Measurements from ENCODE around the gene NEDD4.
"Not testable (repeated sequence)": the region's sequence is repeated elsewhere in the genome, so short reads cannot be mapped to it uniquely, and the experiment has no call there.

The NEDD4 gene

DNA sequence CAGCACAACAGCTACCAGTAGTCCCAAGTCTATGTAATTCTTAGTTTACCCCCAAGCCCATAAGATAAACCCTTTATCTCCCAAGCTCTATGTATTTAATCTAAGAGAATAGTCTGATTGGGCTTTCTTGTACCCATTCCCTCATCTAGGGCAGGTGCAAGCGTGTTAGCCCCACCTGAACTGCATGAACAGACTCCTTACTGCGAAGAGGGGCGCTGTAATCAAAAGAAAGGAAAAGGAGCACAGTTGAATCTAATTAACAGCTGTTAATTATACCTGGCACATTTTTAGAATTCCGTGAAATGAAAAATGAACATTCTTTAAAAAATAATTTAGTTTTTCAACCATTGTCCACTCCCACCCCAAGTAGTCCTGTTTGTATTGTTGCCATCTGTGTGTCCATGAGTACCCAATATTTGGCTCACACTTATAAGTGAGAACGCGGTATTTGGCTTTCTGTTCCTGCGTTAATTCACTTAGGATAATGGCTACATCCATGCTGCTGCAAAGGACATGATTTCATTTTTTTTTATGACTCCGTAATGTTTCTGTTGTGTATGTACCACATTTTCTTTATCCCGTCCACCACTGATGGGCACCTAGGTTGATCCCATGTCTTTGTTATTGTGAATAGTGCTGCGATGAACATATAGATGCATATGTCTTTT is 26.5 kb upstream of the NEDD4 start:
- H3K4me3 ChIP-seq (ENCODE audit: low read length), result peak overlapping the region; percentile 39; the same call in 1 of the 2 replicates
- TF ChIP-seq ZNF274 (IDR thresholded peaks at IDR 0.05; ENCODE audit: low read depth, low read length), result no peak

DNA sequence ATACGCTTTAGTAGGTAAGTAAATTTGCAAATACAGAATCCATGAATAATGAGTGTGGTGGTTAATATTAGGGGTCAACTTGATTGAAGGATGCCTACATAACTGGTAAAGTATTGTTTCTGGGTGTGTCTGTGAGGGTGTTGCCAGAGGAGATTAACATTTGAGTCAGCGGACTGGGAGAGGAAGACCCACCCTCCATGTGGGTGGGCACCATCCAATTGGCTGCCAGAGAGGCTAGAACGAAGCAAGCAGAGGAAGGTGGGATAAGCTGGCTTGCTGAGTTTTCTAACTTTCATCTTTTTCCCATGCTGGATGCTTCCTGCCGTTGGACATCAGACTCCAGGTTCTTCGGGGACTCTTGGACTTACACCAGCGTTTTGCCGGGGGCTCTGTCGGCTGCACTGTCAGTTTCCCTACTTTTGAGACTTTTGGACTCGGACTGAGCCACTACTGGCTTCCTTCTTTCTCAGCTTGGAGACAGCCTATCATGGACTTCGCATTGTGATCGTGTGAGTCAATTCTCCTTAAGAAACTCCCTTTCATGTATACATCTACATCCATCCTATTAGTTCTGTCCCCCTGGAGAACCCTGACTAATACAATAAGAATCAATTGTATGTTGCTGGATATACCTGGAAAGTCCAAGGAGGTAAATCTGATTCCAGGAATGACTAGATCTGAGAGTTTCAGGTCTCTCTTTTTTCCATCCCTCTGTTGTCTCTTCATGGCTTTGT is 25.8 kb upstream of the NEDD4 start:
- TF ChIP-seq ZNF274 (IDR thresholded peaks at IDR 0.05; ENCODE audit: low read depth, low read length), result no peak

DNA sequence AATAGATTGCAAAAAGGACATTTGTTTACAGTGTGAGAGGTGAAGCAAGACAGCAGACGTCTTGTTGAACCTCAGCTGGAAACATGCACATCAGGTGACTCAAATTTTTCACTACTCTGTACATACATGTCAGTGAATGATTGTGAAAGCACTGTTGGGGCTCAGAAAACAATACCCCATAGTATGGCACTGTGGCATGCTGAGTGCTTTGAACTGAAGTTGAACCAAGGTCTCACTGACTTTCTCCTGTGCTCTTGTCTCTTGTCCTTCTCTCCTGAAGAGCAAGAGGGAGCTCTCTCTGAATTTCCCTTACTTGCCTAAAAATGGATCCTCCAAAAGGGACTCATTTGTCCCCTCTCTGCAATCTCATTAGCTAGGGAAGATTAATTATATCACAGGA is 24.5 kb upstream of the NEDD4 start:
- no peak overlapping the region for H3K4me3 ChIP-seq (ENCODE audit: low read length)
- TF ChIP-seq ZNF274 (IDR thresholded peaks at IDR 0.05; ENCODE audit: low read depth, low read length), result no peak

More for the DNA sequence above, 25.8 kb upstream of the NEDD4 start:
- peak overlapping the region; percentile 39; the same call in 1 of the 2 replicates for H3K4me3 ChIP-seq (ENCODE audit: low read length)

GRCh38 chr15:56017511-56017910 is 24.1 kb upstream of the NEDD4 start:
- no peak for TF ChIP-seq ZNF274 (IDR thresholded peaks at IDR 0.05; ENCODE audit: low read depth, low read length)
- H3K4me3 ChIP-seq (ENCODE audit: low read length), result no peak overlapping the region

GRCh38 chr15:56016281-56016680 is 22.9 kb upstream of the NEDD4 start:
- no peak overlapping the region for H3K4me3 ChIP-seq (ENCODE audit: low read length)
- TF ChIP-seq ZNF274 (IDR thresholded peaks at IDR 0.05; ENCODE audit: low read depth, low read length), result no peak

DNA sequence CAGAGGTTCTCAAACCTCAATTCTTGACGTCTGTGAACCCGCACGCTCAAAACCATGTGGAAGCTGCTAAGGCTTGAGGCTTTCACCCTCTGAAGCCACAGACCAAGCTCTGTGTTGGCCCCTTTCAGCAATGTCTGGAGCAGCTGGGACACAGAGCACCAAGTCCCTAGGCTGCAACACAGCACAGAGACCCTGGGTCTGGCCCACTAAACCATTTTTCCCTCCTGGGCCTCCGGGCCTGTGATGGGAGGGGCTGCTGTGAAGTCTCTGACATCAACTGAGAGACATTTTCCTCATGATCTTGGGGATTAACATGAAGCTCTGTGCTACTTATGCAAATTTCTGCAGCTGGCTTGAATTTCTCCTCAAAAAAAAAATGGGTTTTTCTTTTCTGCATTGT is 21.3 kb upstream of the NEDD4 start:
- no peak overlapping the region for H3K4me3 ChIP-seq (ENCODE audit: low read length)
- no peak for TF ChIP-seq ZNF274 (IDR thresholded peaks at IDR 0.05; ENCODE audit: low read depth, low read length)

- H3K4me3 ChIP-seq (ENCODE audit: low read length), result not testable (repeated sequence)
Measured at GRCh38 chr15:56007053-56007452, 13.6 kb upstream of the NEDD4 start.

GRCh38 chr15:56006371-56006770 is 13.0 kb upstream of the NEDD4 start:
- H3K4me3 ChIP-seq (ENCODE audit: low read length), result not testable (repeated sequence)

- H3K4me3 ChIP-seq (ENCODE audit: low read length), result not testable (repeated sequence)
Measured at GRCh38 chr15:56004281-56004680, 10.9 kb upstream of the NEDD4 start.

DNA sequence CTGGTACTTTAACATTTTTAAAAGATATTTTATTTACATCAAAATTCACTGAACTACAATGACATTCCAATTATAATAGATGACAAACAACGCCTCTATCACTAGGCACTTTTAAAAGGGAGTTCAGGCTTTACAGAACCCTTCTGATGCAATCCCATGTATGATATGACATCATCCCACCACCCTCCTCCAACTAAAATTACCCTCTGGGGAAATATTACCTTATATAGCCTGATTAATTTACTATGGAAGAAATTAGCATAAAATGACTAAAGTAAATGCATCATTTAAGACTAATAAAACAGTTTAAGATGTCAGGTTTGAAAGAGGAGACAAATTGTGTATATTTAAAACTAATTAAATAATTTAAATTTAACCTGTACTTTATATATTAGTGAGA is 10.4 kb upstream of the NEDD4 start:
- H3K4me3 ChIP-seq (ENCODE audit: low read length), result not testable (repeated sequence)

GRCh38 chr15:56003277-56003676 is 9.9 kb upstream of the NEDD4 start:
- not testable (repeated sequence) for H3K4me3 ChIP-seq (ENCODE audit: low read length)

GRCh38 chr15:56001471-56002078 is 8.2 kb upstream of the NEDD4 start:
- TF ChIP-seq ZNF274 (IDR thresholded peaks at IDR 0.05; ENCODE audit: low read depth, low read length), result no peak
- H3K4me3 ChIP-seq (ENCODE audit: low read length), result no peak overlapping the region

- no peak for TF ChIP-seq ZNF274 (IDR thresholded peaks at IDR 0.05; ENCODE audit: low read depth, low read length)
- no peak overlapping the region for H3K4me3 ChIP-seq (ENCODE audit: low read length)
Measured at GRCh38 chr15:55999658-56000057, 6.2 kb upstream of the NEDD4 start.

- no peak for TF ChIP-seq ZNF274 (IDR thresholded peaks at IDR 0.05; ENCODE audit: low read depth, low read length)
- no peak overlapping the region for H3K4me3 ChIP-seq (ENCODE audit: low read length)
Measured at GRCh38 chr15:55998478-55998877, 5.1 kb upstream of the NEDD4 start.

- TF ChIP-seq ZNF274 (IDR thresholded peaks at IDR 0.05; ENCODE audit: low read depth, low read length), result no peak
- peak overlapping the region; percentile 54; the same call in 1 of the 2 replicates for H3K4me3 ChIP-seq (ENCODE audit: low read length)
Measured at GRCh38 chr15:55993804-55994560, 570 bp upstream of the NEDD4 start.

All from GM08714 (cell line).